Measurements from ENCODE around the gene TOR2A. TPM values are rescaled to one million over a fixed set of nuclear protein-coding genes. Genes with fewer than 3 reads are reported as not detected.
A peak's percentile ranks its signal among the peaks of the same experiment; 100 is the strongest.
"Not testable (repeated sequence)": the region's sequence is repeated elsewhere in the genome, so short reads cannot be mapped to it uniquely, and the experiment has no call there.

The TOR2A gene
- 14.7 TPM for polyA plus RNA-seq (2012; ENCODE audit: insufficient read depth, insufficient read length)

DNA sequence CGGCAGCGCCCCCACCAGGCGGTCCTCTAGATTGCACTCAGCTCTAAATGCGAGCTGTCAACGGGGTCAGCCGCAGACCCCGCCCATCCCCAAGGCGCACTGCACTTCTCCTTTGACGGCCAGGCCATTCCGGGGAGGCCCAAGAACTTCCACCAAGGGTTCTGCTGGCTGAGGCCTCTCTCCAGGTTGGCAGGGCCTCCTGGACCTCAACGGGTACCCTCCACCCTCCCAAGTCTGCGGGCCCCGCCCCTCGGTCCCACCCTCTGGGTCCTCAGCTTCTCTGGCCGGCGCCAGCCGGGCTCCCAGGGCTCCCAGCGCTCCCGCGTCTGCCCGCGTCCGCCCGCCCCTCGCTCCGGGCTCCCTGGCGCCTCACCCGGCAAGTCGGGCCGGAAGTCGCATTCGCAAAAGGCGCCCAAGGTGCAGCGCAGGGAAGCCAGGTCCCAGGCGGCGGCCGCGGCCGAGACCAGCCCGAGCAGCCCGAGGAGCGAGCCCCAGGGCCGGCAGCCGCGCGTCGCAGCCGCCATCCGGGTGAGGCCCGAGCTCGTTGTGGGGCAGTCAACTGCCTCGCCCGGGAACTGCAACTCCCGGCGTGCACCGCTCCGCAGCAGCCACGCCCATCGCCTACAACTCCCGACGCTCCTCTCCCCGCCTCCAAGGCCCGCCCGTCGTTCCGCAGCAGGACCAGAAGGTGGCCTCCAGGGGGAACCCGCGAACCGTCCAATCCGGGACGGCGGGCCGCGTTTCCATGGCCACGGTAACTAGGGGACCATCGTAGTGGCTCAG, at the start of gene TOR2A:
Gene TOR2A (minus strand): TSS at position 548 of the 783 bp plus-strand sequence. CDS start 24 bp downstream, at position 524.
- peak within 1 kb of the TSS; percentile 70 for H3K4me3 ChIP-seq (ENCODE audit: low read length)
- DNase-seq (ENCODE audit: low read depth, low spot score) = peak; percentile 95

DNA sequence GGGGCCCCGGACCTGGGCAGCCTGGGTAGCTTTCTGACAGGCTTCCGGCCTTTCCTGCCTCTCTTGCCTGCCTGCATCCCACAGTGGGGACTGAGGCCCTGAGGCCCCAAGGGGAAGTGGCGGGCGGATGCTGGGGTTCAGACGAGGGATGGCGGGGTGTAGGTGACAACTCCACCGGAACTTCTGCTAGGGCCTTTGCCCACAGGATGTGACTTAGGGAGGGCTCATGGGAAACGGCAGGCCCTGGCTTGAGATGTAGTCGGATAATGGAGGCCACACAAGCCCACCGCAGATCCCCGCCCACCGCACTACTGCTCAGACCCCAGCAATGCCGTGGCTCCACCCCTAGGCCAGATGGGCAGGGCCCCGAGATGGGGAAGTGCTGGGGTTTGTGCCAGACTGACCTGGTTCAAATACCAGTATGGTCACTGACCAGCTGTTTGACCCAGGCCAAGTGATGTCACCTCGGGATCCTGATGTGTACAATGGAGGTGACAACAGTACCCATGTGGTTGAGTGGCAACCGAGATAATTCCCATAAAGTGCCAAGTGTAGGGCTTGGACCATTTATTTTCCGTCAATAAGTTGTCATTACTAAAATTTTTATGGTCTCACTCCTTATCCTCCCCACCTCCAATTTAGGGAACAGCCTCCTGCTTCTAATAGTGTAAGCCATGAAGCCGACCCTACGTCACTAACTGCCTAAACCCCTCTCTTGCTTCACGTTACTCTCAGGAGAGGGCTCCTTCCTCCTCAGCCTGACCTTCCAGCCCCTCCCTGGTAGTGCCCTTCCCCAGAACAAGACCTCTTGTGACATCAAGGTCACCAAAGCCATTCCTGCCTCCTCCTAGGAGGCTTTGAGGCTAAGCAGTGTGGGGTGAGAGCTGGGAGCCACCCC, 48.3 kb upstream of the TOR2A start:
- peak; percentile 89 for DNase-seq (ENCODE audit: low read depth, low spot score)
- H3K4me3 ChIP-seq (ENCODE audit: low read length) = peak overlapping the region; percentile 40

DNA sequence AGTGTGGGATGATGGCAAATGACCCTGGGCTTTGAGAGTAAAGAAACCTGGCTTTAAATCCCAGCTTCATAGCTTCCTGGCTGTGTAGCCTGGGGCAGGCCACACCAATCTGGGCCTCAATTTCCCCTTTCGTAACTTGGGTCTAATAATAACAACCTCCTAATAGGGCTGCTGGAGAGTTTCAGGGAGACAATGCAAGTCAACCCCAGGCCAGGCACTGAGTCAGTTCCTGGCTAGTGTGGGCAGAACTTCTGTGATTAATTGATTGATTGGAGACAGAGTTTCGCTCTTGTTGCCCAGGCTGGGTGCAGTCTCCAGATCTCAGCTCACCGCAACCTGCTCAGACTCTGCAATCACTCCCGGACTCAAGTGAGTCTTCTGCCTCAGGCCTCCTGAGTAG, 46.7 kb upstream of the TOR2A start:
- H3K4me3 ChIP-seq (ENCODE audit: low read length) = no peak overlapping the region
- no peak for DNase-seq (ENCODE audit: low read depth, low spot score)

- DNase-seq (ENCODE audit: low read depth, low spot score); H3K4me3 ChIP-seq (ENCODE audit: low read length): not testable (repeated sequence)
Measured at GRCh38 chr9:127780909-127781308, 45.8 kb upstream of the TOR2A start.

- H3K4me3 ChIP-seq (ENCODE audit: low read length) = no peak overlapping the region
- no peak for DNase-seq (ENCODE audit: low read depth, low spot score)
Measured at GRCh38 chr9:127780126-127780885, 45.2 kb upstream of the TOR2A start.

- DNase-seq (ENCODE audit: low read depth, low spot score) = no peak
- peak overlapping the region; percentile 79 for H3K4me3 ChIP-seq (ENCODE audit: low read length)
Measured at GRCh38 chr9:127779136-127779981, 44.3 kb upstream of the TOR2A start.

GRCh38 chr9:127778280-127779135, 43.4 kb upstream of the TOR2A start, which contains the start of gene SH2D3C:
Gene SH2D3C (minus strand): TSS chr9:127778666. CDS start chr9:127778627, 39 bp downstream.
- DNase-seq (ENCODE audit: low read depth, low spot score) = no peak
- peak within 1 kb of the TSS; percentile 79 for H3K4me3 ChIP-seq (ENCODE audit: low read length)

GRCh38 chr9:127777368-127777980, 42.4 kb upstream of the TOR2A start:
- no peak for DNase-seq (ENCODE audit: low read depth, low spot score)
- H3K4me3 ChIP-seq (ENCODE audit: low read length) = peak overlapping the region; percentile 79

GRCh38 chr9:127776924-127777289, 41.8 kb upstream of the TOR2A start:
- DNase-seq (ENCODE audit: low read depth, low spot score) = no peak
- H3K4me3 ChIP-seq (ENCODE audit: low read length) = peak overlapping the region; percentile 79

GRCh38 chr9:127776195-127776923, 41.3 kb upstream of the TOR2A start:
- peak; percentile 99 for DNase-seq (ENCODE audit: low read depth, low spot score)
- H3K4me3 ChIP-seq (ENCODE audit: low read length) = peak overlapping the region; percentile 79

- no peak overlapping the region for H3K4me3 ChIP-seq (ENCODE audit: low read length)
- no peak for DNase-seq (ENCODE audit: low read depth, low spot score)
Measured at GRCh38 chr9:127773981-127774380, 38.9 kb upstream of the TOR2A start.

- DNase-seq (ENCODE audit: low read depth, low spot score) = no peak
- no peak overlapping the region for H3K4me3 ChIP-seq (ENCODE audit: low read length)
Measured at GRCh38 chr9:127773272-127773671, 38.2 kb upstream of the TOR2A start.

DNA sequence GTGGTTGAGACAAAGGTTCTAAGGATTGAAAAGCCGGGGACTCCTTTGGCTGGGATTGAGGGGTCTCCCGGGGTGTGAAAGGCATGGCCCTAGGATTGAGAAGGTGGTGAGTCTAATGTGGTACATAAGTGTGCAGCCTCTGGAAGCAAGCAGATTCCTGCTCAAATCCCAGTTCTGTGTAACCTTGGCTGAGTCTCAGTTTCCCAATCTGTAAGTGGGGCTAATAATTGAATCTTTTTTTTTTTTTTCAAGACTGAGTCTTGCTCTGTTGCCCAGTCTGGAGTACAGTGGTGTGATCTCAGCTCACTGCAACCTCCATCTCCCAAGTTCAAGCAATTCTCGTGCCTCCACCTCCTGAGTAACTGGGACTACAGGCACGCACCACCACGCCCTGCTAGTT, 37.5 kb upstream of the TOR2A start:
- DNase-seq (ENCODE audit: low read depth, low spot score) = no peak
- no peak overlapping the region for H3K4me3 ChIP-seq (ENCODE audit: low read length)

DNA sequence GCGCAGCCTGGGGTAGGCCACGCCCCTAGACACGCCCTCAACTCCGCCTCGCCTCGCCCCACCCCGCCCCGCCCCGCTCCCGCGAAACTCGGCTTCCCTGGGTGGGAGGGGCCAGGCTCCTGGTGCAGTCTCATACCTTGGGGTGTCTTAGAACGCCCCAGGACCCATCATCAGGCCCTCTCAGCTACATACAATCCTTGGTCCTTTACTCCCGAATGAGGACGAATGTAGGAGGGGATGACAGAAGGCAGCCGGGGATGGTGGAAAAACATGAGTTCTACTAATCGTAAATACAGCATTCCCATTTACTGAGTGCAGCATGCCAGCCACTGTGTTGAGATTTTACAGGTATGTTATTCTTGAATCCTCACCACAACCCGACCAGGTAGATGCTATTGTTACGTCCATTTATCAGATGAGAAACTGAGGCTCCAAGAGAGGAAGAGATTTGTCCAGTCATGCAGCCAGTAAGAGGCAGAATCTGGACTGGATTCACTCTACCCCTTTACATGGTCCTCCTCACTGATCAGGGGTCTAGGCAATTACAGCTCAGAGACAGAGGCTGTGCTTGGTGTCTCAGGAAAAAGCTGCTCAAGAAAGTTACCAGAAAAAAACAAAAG, 36.6 kb upstream of the TOR2A start:
- peak overlapping the region; percentile 25 for H3K4me3 ChIP-seq (ENCODE audit: low read length)

GRCh38 chr9:127770905-127771569, 35.9 kb upstream of the TOR2A start:
- DNase-seq (ENCODE audit: low read depth, low spot score) = peak; percentile 94
- H3K4me3 ChIP-seq (ENCODE audit: low read length) = peak overlapping the region; percentile 42

More for the DNA sequence above, 36.6 kb upstream of the TOR2A start:
- no peak for DNase-seq (ENCODE audit: low read depth, low spot score)

- H3K4me3 ChIP-seq (ENCODE audit: low read length) = peak overlapping the region; percentile 42
Measured at GRCh38 chr9:127770583-127770904, 35.5 kb upstream of the TOR2A start.

More at GRCh38 chr9:127770583-127770904, 35.5 kb upstream of the TOR2A start:
- no peak for DNase-seq (ENCODE audit: low read depth, low spot score)

All from Jurkat, Clone E6-1 (cell line).